Thyroid gland (tissue), 4 donors: Measurements from ENCODE around the gene AP3B1. TPM values are rescaled to one million over a fixed set of nuclear protein-coding genes. Genes with fewer than 3 reads are reported as not detected.

Source experiments
- DNase-seq, 2 donors: peaks; one replicate each; pipeline ENCODE4 v3.0.0-alpha.2; 2019
- H3K27ac ChIP-seq, 3 donors: fragments of 200-600 bp; sonication (generic); 1 replicate in 2 of 3; 2 replicates in 1 of 3; pipeline ENCODE4 v1.5.1; 2016 to 2019; ENCODE audit warnings: mild to moderate bottlenecking in 1 of 3, moderate library complexity in 1 of 3
- H3K27me3 ChIP-seq: fragments of 200-600 bp; sonication (generic); one replicate; pipeline ENCODE4 v1.5.1; 2019
- H3K36me3 ChIP-seq, 2 donors: fragments of 200-600 bp; sonication (generic); one replicate each; pipeline ENCODE4 v1.5.1; 2016 to 2019
- H3K4me1 ChIP-seq, 2 donors: fragments of 200-600 bp; sonication (generic); one replicate each; pipeline ENCODE4 v1.5.1; 2017 to 2019
- H3K4me3 ChIP-seq, 3 donors: fragments of 200-600 bp; sonication (generic); replicated peaks in 1 of 3; 1 replicate in 2 of 3; 2 replicates in 1 of 3; pipeline ENCODE4 v1.5.1; 2016; ENCODE audit warnings: mild to moderate bottlenecking in 1 of 3
- H3K9me3 ChIP-seq: fragments of 200-600 bp; sonication (generic); one replicate; pipeline ENCODE4 v1.5.1; 2017
- CTCF ChIP-seq, 6 experiments: fragments of 200-600 bp in 3 of 6; fragments of 450-650 bp in 3 of 6; sonication (generic) in 3 of 6; IDR thresholded peaks; one replicate each; pipeline ENCODE4 v1.5.1; 2016 to 2019; ENCODE audit warnings: antibody characterized with exemption in 6 of 6, mild to moderate bottlenecking in 2 of 6, inconsistent platforms in 1 of 6, moderate library complexity in 1 of 6
- POLR2A ChIP-seq, 2 donors: fragments of 450-650 bp; IDR thresholded peaks; one replicate each; pipeline ENCODE4 v1.6.1; 2017; ENCODE audit warnings: antibody characterized with exemption in 2 of 2, mild to moderate bottlenecking in 2 of 2, moderate library complexity in 1 of 2
- WGBS, 2 donors: methylation state at CpG; one replicate each; pipeline ENCODE4 v1.1.5; 2017; 5-methylcytosine and 5-hydroxymethylcytosine counted together
- intact Hi-C: fragments of 100-400 bp; cut with DNase I; formaldehyde crosslinking; loops from one replicate; pipeline ENCODE4 v1.15.1; 2023
- total RNA-seq, 4 donors: library from RNA; depleted of rRNA; stranded (reverse); fragments of >200 nt; gene quantifications; one replicate each; pipeline ENCODE4 v1.2.3, GENCODE V29; 2016

AP3B1 gene
- total RNA-seq, 4 donors from 2014 or later: 60.9 to 86.6 (median 72.2) TPM

DNA sequence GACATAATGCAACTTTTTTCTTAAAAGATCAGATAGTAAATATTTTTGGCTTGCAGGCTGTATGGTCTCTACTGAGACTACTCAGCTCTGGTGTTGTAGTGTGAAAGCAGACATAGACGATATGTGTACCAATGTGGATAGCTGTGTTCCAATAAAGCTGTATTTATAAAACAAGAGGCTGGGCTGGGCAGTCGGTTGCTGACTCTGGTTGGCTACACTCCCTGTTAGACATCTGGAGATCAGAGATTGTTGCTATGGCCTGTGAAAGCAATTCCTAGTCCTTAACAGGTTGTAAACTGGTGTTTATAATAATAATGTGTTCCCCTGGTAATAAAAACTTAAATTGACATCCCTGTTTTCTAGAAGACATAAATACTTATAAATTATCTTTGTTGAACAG lies 41.5 kb upstream of the AP3B1 start:
- H3K27ac ChIP-seq: no peak overlapping the region
- H3K36me3 ChIP-seq: no peaks in the 10 kb centered on the region
- DNase-seq: no peak
- TF ChIP-seq POLR2A (IDR thresholded peaks at IDR 0.05): no peak
- TF ChIP-seq CTCF (IDR thresholded peaks at IDR 0.05): no peak
- H3K4me1 ChIP-seq: peaks cover 4 to 5% of the 10 kb centered on the region in 2 donors
- H3K9me3 ChIP-seq: no peaks in the 10 kb centered on the region
- WGBS, 2 donors: 84 to 90% methylated on average over 2 of the region's 2 CpGs
- no peak overlapping the region for H3K4me3 ChIP-seq
- intact Hi-C loops: no loop called here
- no peaks in the 10 kb centered on the region for H3K27me3 ChIP-seq

GRCh38 chr5:78334811-78335210 lies 40.3 kb upstream of the AP3B1 start:
- no peak for DNase-seq
- no peaks in the 10 kb centered on the region for H3K9me3 ChIP-seq
- H3K27me3 ChIP-seq: no peaks in the 10 kb centered on the region
- no peaks in the 10 kb centered on the region for H3K36me3 ChIP-seq
- H3K4me3 ChIP-seq: no peak overlapping the region
- H3K27ac ChIP-seq: no peak overlapping the region
- WGBS, 2 donors: 56 to 57% methylated on average over 3 of the region's 3 CpGs
- H3K4me1 ChIP-seq: peaks cover 2 to 5% of the 10 kb centered on the region in 2 donors
- TF ChIP-seq CTCF (IDR thresholded peaks at IDR 0.05) (no peak), POLR2A (IDR thresholded peaks at IDR 0.05) (no peak)
- intact Hi-C loops: no loop called here

- TF ChIP-seq CTCF (IDR thresholded peaks at IDR 0.05) (no peak), POLR2A (IDR thresholded peaks at IDR 0.05) (no peak)
- peaks cover 0 to 2% of the 10 kb centered on the region in 2 donors for H3K4me1 ChIP-seq
- no peak for DNase-seq
- intact Hi-C loops: no loop called here
- H3K27ac ChIP-seq: no peak overlapping the region
- H3K27me3 ChIP-seq: no peaks in the 10 kb centered on the region
- H3K9me3 ChIP-seq: no peaks in the 10 kb centered on the region
- H3K4me3 ChIP-seq: no peak overlapping the region
- no peaks in the 10 kb centered on the region for H3K36me3 ChIP-seq
Observed at GRCh38 chr5:78331523-78332080, 37.1 kb upstream of the AP3B1 start.

DNA sequence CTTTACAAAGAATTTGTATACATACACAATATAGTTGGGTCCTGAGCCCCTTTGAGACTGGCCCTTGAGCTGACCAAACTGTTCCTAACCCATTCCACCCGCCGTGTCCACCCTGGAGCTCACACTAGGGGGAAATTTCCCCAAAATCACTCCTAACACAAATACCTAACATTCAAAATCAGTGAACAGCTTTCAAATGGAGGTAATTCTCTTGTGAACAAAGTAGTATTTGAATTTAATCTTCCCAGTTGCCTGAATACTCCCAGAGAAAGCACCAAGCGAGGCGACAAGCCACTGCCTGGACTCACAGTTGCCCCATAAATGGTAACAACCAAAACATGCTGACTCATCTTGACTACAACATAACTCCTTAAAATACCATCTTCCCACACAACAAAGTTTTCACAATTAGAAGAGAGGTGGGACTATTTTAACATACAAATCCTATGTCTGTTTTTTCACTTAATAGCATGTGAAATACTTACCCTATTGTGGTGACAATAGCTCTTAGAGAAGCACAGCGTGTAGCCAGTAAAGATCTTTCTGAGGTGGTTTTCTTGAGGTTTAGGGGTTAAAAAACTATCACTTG lies 34.2 kb upstream of the AP3B1 start:
- intact Hi-C loops: no loop called here
- WGBS, 2 donors: 96% methylated on average over 5 of the region's 5 CpGs
- no peak for TF ChIP-seq POLR2A (IDR thresholded peaks at IDR 0.05)
- no peak for TF ChIP-seq CTCF (IDR thresholded peaks at IDR 0.05)

DNA sequence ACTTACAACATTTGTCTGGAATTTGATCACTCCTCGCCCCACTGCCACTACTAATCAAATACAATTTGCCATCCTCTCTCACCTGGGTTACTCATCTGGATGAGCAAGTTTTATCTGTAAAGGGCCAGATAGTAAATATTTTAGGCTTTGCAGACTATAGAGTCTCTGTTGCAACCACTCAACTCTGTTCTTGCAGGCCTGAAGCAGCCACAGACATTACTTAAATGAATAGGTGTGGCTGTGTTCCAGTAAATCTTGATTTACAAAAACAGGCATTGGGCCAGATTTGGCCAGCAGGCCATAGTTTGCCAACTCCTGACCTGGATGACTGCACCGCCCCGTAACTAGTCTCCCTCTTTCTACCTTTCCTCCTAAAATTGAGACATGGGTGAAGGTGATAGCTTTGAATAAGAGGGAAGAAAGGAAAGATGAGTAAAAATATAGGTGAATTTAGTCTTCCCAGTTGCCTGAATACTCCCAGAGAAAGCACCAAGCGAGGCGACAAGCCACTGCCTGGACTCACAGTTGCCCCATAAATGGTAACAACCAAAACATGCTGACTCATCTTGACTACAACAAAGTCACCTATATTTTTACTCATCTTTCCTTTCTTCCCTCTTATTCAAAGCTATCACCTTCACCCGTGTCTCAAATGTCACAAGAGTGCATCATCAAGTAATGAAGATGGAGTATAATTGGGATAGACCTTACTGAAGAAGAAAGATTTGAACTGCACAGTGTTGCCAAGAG lies 33.4 kb upstream of the AP3B1 start:
- DNase-seq: peak; percentile 64
- Histone ChIP-seq H3K27me3 (no peaks in the 10 kb centered on the region), H3K9me3 (no peaks in the 10 kb centered on the region), H3K36me3 (no peaks in the 10 kb centered on the region), H3K4me1 (peaks cover 0 to 2% of the 10 kb centered on the region in 2 donors), H3K4me3 (no peak overlapping the region), H3K27ac (no peak overlapping the region)
- TF ChIP-seq POLR2A (IDR thresholded peaks at IDR 0.05) (no peak), CTCF (IDR thresholded peaks at IDR 0.05) (no peak)
- intact Hi-C loops: no loop called here
- 72% methylated on average over 6 of the region's 6 CpGs for WGBS, 2 donors

More for the DNA sequence above, 34.2 kb upstream of the AP3B1 start:
- H3K27me3 ChIP-seq: no peaks in the 10 kb centered on the region
- no peaks in the 10 kb centered on the region for H3K9me3 ChIP-seq
- DNase-seq: no peak
- H3K36me3 ChIP-seq: no peaks in the 10 kb centered on the region
- peaks cover 0 to 2% of the 10 kb centered on the region in 2 donors for H3K4me1 ChIP-seq
- no peak overlapping the region for H3K27ac ChIP-seq
- H3K4me3 ChIP-seq: no peak overlapping the region
